ENCODE measurements around the gene VASH1. TPM values are rescaled to one million over a fixed set of nuclear protein-coding genes. Genes with fewer than 3 reads are reported as not detected.
A peak's percentile ranks its signal among the peaks of the same experiment; 100 is the strongest.

VASH1 gene
- total RNA-seq, 3 donors from 2014 or later = 5.6 to 7.8 (median 5.8) TPM

DNA sequence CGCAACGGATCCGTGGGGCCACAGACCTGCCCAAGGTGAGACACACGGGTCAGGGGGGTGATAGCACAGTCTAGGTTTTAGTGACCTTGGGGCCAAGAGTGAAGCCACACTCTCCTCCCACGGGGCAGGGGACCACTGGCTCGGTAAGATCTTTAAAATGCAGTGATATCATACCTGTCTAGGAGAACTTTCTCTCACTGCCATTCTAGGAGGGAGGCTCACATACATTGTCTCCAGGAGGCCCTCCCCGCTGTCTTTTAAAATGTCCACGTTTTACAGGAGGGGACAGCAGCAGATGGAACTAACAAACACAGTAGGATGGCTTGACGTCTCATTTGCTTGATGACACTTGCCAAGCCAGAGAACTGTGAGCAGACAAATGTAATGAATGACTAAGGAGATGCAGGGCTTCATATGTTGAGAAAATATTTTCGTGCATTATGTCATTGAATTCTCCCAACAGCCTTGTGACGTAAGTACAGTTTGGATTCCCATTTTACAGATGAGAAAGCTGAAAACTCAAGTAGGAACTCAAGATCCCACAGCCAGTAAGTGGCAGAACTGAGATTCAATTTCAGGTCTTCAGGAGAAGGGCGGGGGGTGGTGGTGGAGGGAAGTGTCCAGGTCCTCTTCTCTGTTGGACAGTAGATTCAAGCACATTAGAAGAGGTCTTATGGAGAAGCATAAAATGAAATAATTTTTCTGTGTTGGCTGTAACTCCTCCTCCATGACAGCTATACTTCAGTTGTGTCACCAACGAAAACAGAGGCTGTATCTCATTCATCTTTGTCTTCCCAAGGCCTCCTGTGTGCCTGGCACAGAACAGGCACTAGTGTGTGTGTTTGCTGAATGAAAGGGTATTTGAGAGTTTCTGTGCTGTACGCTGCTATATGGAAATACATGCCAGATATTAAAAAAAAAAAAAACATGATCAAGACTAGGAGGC is 2.1 kb downstream of the VASH1 start:
- H3K9me3 ChIP-seq = no peaks in the 10 kb centered on the region
- peak in 1 of 2 donors; percentile 9 for DNase-seq (ENCODE audit: low spot score in 2 of 2)
- TF ChIP-seq POLR2AphosphoS5 (IDR thresholded peaks at IDR 0.05) = no peak
- TF ChIP-seq, protein P1, sequence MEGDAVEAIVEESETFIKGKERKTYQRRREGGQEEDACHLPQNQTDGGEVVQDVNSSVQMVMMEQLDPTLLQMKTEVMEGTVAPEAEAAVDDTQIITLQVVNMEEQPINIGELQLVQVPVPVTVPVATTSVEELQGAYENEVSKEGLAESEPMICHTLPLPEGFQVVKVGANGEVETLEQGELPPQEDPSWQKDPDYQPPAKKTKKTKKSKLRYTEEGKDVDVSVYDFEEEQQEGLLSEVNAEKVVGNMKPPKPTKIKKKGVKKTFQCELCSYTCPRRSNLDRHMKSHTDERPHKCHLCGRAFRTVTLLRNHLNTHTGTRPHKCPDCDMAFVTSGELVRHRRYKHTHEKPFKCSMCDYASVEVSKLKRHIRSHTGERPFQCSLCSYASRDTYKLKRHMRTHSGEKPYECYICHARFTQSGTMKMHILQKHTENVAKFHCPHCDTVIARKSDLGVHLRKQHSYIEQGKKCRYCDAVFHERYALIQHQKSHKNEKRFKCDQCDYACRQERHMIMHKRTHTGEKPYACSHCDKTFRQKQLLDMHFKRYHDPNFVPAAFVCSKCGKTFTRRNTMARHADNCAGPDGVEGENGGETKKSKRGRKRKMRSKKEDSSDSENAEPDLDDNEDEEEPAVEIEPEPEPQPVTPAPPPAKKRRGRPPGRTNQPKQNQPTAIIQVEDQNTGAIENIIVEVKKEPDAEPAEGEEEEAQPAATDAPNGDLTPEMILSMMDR (IDR thresholded peaks at IDR 0.05) = no peak
- no peak for TF ChIP-seq POLR2A (IDR thresholded peaks at IDR 0.05)
- no peaks in the 10 kb centered on the region for H3K27me3 ChIP-seq
- H3K4me3 ChIP-seq = peak overlapping the region; percentile 71 to 97 (median 82)
- peak overlapping the region in 1 of 2 donors; percentile 19 for H3K27ac ChIP-seq
- H3K36me3 ChIP-seq = no peaks in the 10 kb centered on the region
- no peaks in the 10 kb centered on the region for H3K4me1 ChIP-seq
- intact Hi-C loops (cut with DNase I; ENCODE audit: low total_unique reads) = no loop called here

GRCh38 chr14:76765461-76765931 is 4.2 kb downstream of the VASH1 start:
- intact Hi-C loops (cut with DNase I; ENCODE audit: low total_unique reads) = no loop called here
- H3K4me1 ChIP-seq = no peaks in the 10 kb centered on the region
- no peaks in the 10 kb centered on the region for H3K9me3 ChIP-seq
- no peak overlapping the region for H3K27ac ChIP-seq
- DNase-seq (ENCODE audit: low spot score in 2 of 2) = peak in 1 of 2 donors; percentile 7
- H3K27me3 ChIP-seq = no peaks in the 10 kb centered on the region
- H3K4me3 ChIP-seq = no peak overlapping the region
- no peaks in the 10 kb centered on the region for H3K36me3 ChIP-seq
- no peak for TF ChIP-seq POLR2AphosphoS5 (IDR thresholded peaks at IDR 0.05)

DNA sequence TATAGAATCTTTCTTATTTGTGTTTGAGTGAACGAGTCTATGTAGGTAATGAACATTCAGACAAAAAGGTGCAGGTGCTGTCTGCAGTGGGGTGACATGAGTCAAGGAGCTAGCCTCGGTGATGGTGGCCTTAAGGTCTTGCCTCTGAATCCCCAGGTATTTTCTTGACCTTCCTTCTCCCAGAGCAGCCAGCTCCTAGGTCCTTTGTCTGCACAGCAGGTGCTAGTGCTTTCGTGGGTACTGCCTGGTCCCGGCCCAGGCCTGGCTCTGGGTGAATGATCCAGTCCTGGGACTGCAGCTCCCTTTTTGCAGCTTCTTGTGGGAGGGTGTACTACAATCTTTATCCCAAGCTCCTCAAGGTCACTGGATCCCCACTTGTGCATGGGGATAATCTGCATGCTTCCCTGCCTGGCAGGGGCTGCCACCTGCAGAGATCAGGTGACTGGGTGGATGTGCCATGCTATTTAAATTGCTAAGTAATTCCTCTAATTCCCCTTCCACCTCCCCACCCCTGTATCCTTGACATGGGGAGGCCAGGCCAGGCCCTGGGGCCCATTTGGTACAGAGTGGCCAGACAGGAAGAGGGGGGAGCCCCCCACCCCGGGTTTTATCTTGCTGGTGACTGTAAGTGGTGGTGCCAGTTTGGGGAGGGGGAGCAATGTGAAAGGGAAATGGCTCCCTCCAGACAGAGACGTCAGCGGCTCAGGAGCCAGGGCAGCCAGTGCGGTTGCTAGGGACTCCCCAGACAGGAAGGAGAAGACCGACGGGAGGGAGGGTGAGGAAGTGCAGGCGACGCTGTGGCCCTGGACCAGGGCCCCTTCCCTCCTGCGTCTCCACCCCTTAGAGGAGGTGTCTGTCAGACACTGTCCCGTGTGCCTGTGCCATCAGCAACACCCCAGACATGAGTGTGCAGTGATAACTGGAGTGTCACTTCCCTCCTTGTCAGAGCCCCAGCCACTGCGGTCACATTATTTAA is 6.7 kb downstream of the VASH1 start:
- Histone ChIP-seq H3K4me1 (peaks cover 0 to 6% of the 10 kb centered on the region in 2 donors), H3K27ac (peak overlapping the region in 1 of 2 donors; percentile 68), H3K36me3 (no peaks in the 10 kb centered on the region), H3K27me3 (no peaks in the 10 kb centered on the region), H3K9me3 (no peaks in the 10 kb centered on the region), H3K4me3 (no peak overlapping the region)
- TF ChIP-seq, protein P1 (IDR thresholded peaks at IDR 0.05) = no peak
- TF ChIP-seq POLR2AphosphoS5 (IDR thresholded peaks at IDR 0.05) = no peak
- TF ChIP-seq POLR2A (IDR thresholded peaks at IDR 0.05) = no peak
- peak in 1 of 2 donors; percentile 21 for DNase-seq (ENCODE audit: low spot score in 2 of 2)
- intact Hi-C loops (cut with DNase I; ENCODE audit: low total_unique reads) = no loop called here

DNA sequence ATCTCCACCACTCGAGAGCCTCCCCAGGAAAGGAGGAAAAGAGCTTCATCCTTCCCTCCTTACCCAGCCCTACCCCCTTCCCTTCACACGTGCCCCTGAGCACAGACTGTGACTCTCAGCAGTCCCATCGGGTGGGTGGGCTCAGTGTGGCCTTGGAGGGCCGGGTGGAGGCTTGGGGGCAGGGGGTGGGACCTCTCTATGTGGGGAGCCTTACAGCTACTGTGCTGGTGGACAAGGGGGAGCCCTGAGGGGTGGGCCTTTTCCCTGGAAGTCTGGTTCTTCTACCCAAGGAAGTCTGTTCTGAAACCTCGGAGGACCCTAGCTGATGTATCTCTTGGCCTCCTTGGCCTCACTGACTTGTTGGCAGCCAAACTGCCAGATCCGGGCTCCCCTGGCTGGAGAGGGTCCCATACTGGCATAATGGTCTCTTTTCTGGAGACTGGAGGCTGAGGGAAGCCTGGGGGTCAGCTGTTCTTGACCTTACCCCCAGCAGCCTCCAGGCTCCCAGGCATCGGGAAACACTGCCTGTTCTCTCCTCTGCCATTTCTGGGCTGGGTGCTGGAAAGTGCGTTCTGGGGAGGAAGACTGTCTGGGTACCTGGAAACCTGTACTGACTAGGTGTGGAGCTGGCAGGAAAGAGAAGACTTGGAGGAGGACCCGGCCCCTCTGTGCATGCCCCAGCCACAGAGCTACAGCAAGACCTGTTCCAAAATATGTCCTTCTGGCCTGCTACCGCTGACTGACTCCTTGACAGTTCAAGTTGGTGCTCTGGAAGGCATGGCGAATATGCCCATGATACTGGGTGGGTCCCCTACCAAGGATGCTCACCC is 7.6 kb downstream of the VASH1 start:
- H3K4me1 ChIP-seq = peaks cover 0 to 6% of the 10 kb centered on the region in 2 donors
- H3K27ac ChIP-seq = peak overlapping the region in 1 of 2 donors; percentile 68
- intact Hi-C loops (cut with DNase I; ENCODE audit: low total_unique reads) = no loop called here
- H3K4me3 ChIP-seq = no peak overlapping the region
- no peaks in the 10 kb centered on the region for H3K9me3 ChIP-seq
- H3K36me3 ChIP-seq = no peaks in the 10 kb centered on the region
- no peak for TF ChIP-seq POLR2AphosphoS5 (IDR thresholded peaks at IDR 0.05)
- TF ChIP-seq, protein P1 (IDR thresholded peaks at IDR 0.05) = no peak
- TF ChIP-seq POLR2A (IDR thresholded peaks at IDR 0.05) = no peak
- no peaks in the 10 kb centered on the region for H3K27me3 ChIP-seq
- DNase-seq (ENCODE audit: low spot score in 2 of 2) = peak in 1 of 2 donors; percentile 2

Data from breast epithelium (tissue), 4 donors.